Fibroblast of lung (primary cell): ENCODE data around the gene SAPCD2.
A peak's percentile ranks its signal among the peaks of the same experiment; 100 is the strongest.

Experiments used
- CTCF ChIP-seq, 2 donors: IDR thresholded peaks in 1 of 2; conservative IDR thresholded peaks in 1 of 2; 1 replicate in 1 of 2; 2 replicates in 1 of 2; pipeline ENCODE4 v1.5.1; 2011 to 2012; ENCODE audit warnings: low read length in 2 of 2, control low read depth in 1 of 2, inconsistent platforms in 1 of 2, low read depth in 1 of 2, mild to moderate bottlenecking in 1 of 2
- EZH2 ChIP-seq: IDR thresholded peaks from 2 replicates; pipeline ENCODE4 v1.5.1; 2012; ENCODE audit warnings: low read length, control low read depth, mild to moderate bottlenecking; ENCODE audit errors: missing control alignments

DNA sequence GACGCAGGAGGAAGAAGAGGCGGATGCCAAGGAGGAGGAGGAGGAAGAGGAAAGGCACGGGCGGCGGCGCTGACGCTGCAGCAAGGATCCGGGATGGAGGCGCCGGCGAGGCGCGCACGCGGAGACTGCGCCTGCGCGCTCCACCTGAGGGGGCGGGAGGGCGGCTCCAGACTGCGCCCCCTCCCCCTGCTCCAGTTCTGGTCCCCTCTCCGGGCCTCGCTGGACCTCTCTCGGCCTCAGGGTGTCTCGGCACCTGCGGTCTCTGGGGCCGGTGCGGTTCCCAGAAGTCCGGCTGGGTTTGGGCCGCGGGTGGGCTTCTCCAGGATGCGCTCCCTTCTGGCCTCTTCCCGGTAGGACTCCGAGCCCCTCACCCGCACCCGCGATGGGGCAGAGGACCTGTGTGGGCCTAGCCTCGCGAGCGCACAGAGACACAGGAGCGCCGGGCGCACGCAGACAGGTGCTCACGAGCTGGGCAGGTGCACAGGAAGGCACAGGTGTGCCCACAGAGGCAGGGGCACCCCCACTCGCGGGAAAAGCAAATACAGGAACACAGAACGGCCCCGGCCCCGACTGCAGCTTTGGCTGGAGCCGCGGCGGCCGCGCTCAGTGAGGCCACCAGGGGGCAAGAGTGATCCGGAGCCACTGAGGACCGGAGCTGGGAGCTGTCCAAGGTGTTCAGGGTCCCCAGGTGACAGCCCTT lies 24.1 kb downstream of the SAPCD2 start, which contains the start of gene NPDC1:
- TF ChIP-seq EZH2: no peak
- TF ChIP-seq CTCF (conservative IDR thresholded peaks at IDR 0.05 in 1 of 2, IDR thresholded peaks at IDR 0.05 in 1 of 2; ENCODE audit: low read depth in 1 of 2, low read length in 2 of 2): peak; percentile 82 to 83
